HEK293T (cell line): ENCODE measurements around the gene GPR180.

Source experiments
- CTCF ChIA-PET: fragments of 350-600 bp; formaldehyde crosslinking; extraction: SDS; loops from one replicate; lab custom pipeline; 2021; ENCODE audit warnings: antibody characterized with exemption, inconsistent platforms; lab: Yijun Ruan, JAX
- POLR2A ChIA-PET: fragments of 350-600 bp; formaldehyde crosslinking; extraction: SDS; loops from one replicate; lab custom pipeline; 2020; ENCODE audit warnings: antibody characterized with exemption, inconsistent platforms; lab: Yijun Ruan, JAX
- DNase-seq: peaks from one replicate; pipeline ENCODE4 v3.0.0; 2012; ENCODE audit warnings: mixed read lengths; ENCODE audit errors: extremely low spot score
- ARNT ChIP-seq: fragments of 450-650 bp; IDR thresholded peaks from 2 replicates; pipeline ENCODE4 v1.6.1; 2017; ENCODE audit warnings: mild to moderate bottlenecking
- BHLHE40 ChIP-seq: fragments of 450-650 bp; IDR thresholded peaks from 2 replicates; pipeline ENCODE4 v1.6.1; 2016; ENCODE audit warnings: mild to moderate bottlenecking, moderate library complexity, borderline replicate concordance
- CTBP1 ChIP-seq: fragments of 450-650 bp; IDR thresholded peaks from 2 replicates; pipeline ENCODE4 v1.6.1; 2016; ENCODE audit warnings: borderline replicate concordance
- ELF4 ChIP-seq: fragments of 450-650 bp; IDR thresholded peaks from 2 replicates; pipeline ENCODE4 v1.6.1; 2017; ENCODE audit warnings: antibody characterized with exemption
- FOXA1 ChIP-seq: fragments of 450-650 bp; IDR thresholded peaks from 2 replicates; pipeline ENCODE4 v1.6.1; 2016; ENCODE audit warnings: mild to moderate bottlenecking
- FOXK2 ChIP-seq: fragments of 450-650 bp; IDR thresholded peaks from 2 replicates; pipeline ENCODE4 v1.6.1; 2016; ENCODE audit warnings: mild to moderate bottlenecking
- FOXM1 ChIP-seq: fragments of 450-650 bp; IDR thresholded peaks from 2 replicates; pipeline ENCODE4 v1.6.1; 2017; ENCODE audit warnings: mild to moderate bottlenecking, borderline replicate concordance
- HDGF ChIP-seq: fragments of 450-650 bp; IDR thresholded peaks from 2 replicates; pipeline ENCODE4 v1.6.1; 2017; ENCODE audit warnings: antibody characterized with exemption, borderline replicate concordance
- L3MBTL2 ChIP-seq: fragments of 450-650 bp; conservative IDR thresholded peaks from 2 replicates; pipeline ENCODE4 v1.6.1; 2016; ENCODE audit warnings: mild to moderate bottlenecking
- LEF1 ChIP-seq: fragments of 450-650 bp; IDR thresholded peaks from 2 replicates; pipeline ENCODE4 v1.6.1; 2017; ENCODE audit warnings: mild to moderate bottlenecking, borderline replicate concordance
- NFRKB ChIP-seq: fragments of 450-650 bp; IDR thresholded peaks from 2 replicates; pipeline ENCODE4 v1.6.1; 2016; ENCODE audit warnings: mild to moderate bottlenecking, moderate library complexity
- SP1 ChIP-seq: fragments of 450-650 bp; IDR thresholded peaks from 2 replicates; pipeline ENCODE4 v1.6.1; 2017
- SUZ12 ChIP-seq: fragments of 450-650 bp; IDR thresholded peaks from 2 replicates; pipeline ENCODE4 v1.6.1; 2016; ENCODE audit warnings: mild to moderate bottlenecking
- TARDBP ChIP-seq: fragments of 450-650 bp; IDR thresholded peaks from 2 replicates; pipeline ENCODE4 v1.6.1; 2016
- ZNF384 ChIP-seq: fragments of 450-650 bp; IDR thresholded peaks from 2 replicates; pipeline ENCODE4 v1.6.1; 2016
- TF ChIP-seq, protein P1 (sequence below): fragments of 450-650 bp; IDR thresholded peaks from 2 replicates; pipeline ENCODE4 v1.6.1; 2016

Gene GPR180

GRCh38 chr13:94660695-94661326 lies 59.2 kb downstream of the GPR180 start:
- DNase-seq, result no peak
- POLR2A ChIA-PET, result no interaction called here
- CTCF ChIA-PET, result interaction anchor here (0.6 to 4.1 kb wide), 19 partner anchors 10 to 1399 kb away, joined by 3 to 31 read pairs (median 3); no protein-coding TSS in a partner anchor
- TF ChIP-seq HDGF, result no peak
- no peak for TF ChIP-seq ARNT
- TF ChIP-seq, protein P1, sequence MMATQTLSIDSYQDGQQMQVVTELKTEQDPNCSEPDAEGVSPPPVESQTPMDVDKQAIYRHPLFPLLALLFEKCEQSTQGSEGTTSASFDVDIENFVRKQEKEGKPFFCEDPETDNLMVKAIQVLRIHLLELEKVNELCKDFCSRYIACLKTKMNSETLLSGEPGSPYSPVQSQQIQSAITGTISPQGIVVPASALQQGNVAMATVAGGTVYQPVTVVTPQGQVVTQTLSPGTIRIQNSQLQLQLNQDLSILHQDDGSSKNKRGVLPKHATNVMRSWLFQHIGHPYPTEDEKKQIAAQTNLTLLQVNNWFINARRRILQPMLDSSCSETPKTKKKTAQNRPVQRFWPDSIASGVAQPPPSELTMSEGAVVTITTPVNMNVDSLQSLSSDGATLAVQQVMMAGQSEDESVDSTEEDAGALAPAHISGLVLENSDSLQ, result no peak
- TF ChIP-seq LEF1, result no peak
- no peak for TF ChIP-seq L3MBTL2
- no peak for TF ChIP-seq ELF4
- no peak for TF ChIP-seq BHLHE40
- TF ChIP-seq FOXK2, result no peak
- no peak for TF ChIP-seq ZNF384
- no peak for TF ChIP-seq FOXM1
- no peak for TF ChIP-seq NFRKB
- no peak for TF ChIP-seq SUZ12
- TF ChIP-seq TARDBP, result no peak
- TF ChIP-seq CTBP1, result no peak
- no peak for TF ChIP-seq FOXA1
- no peak for TF ChIP-seq SP1

DNA sequence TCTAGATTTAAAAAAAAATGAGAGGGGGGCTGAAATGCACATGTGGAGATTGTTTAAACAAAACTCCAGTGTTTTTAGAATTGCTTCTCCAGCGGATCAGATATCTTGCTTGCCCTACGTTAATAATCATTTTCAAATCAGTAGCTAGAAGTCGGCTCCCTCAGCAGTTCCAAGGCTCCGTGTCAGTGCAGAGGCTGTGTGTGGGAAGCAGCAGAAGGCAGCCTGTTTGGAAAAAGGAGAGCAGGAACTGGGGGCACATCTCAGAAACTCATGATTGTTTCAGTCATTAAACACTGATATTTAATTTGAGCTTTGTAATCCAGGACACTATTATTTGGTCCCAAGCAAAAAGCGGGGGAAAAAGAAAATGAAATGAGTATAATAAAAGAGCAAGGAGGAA lies 59.7 kb downstream of the GPR180 start:
- POLR2A ChIA-PET, result interaction anchor here (0.7 kb wide), 1 partner anchor 110 kb away, joined by 3 read pairs; no protein-coding TSS in a partner anchor
- CTCF ChIA-PET, result interaction anchor here (0.6 to 4.1 kb wide), 20 partner anchors 11 to 1400 kb away, joined by 3 to 31 read pairs (median 3); no protein-coding TSS in a partner anchor
- no peak for DNase-seq
- TF ChIP-seq ZNF384, result no peak
- no peak for TF ChIP-seq CTBP1
- no peak for TF ChIP-seq FOXK2
- TF ChIP-seq FOXA1, result no peak
- no peak for TF ChIP-seq HDGF
- no peak for TF ChIP-seq NFRKB
- TF ChIP-seq SUZ12, result no peak
- TF ChIP-seq L3MBTL2, result no peak
- TF ChIP-seq FOXM1, result no peak
- TF ChIP-seq ELF4, result no peak
- TF ChIP-seq SP1, result no peak
- no peak for TF ChIP-seq ARNT
- TF ChIP-seq, protein P1, result no peak
- TF ChIP-seq LEF1, result no peak
- no peak for TF ChIP-seq BHLHE40
- no peak for TF ChIP-seq TARDBP

DNA sequence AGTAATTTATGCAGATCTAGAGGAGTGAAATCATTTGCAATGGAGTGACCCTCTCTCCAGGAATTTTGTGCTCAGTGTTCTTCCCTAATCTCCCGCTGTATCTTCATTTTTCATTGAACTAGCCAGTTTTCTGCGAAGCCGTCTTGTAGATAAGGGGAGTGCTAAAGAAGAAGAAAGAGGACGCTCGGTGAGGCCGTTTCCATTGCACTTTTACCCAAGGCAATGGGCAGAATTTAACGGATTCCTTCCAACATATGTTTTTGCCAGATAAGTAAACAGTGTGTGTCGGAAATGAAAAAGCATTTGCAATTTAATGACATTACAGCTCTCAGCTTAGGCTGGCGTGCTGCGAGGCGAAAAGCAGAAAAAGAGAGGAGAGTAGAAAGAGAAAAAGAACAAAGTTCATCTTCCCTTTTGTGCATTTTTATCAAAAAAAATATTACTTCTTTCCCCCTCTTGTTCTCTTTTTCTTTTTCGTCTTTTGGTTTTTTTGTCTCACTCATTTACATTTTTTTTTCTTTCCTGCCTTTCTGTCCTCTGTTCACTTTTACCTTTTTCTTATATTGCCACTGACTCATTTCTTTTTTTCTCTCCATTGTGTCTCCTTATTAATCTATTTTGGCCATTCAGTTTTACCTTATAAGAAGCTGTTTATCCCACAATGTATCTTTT lies 60.8 kb downstream of the GPR180 start:
- POLR2A ChIA-PET, result interaction anchor here (0.6 kb wide), 1 partner anchor 9 kb away, joined by 3 read pairs; no protein-coding TSS in a partner anchor

GRCh38 chr13:94664889-94665288 lies 63.2 kb downstream of the GPR180 start:
- DNase-seq, result no peak
- ChIA-PET CTCF (interaction anchor here (1.9 kb wide), 1 partner anchor 10 kb away, joined by 14 read pairs; no protein-coding TSS in a partner anchor), POLR2A (no interaction called here)
- no peak for TF ChIP-seq FOXK2
- no peak for TF ChIP-seq NFRKB
- no peak for TF ChIP-seq ZNF384
- TF ChIP-seq BHLHE40, result no peak
- no peak for TF ChIP-seq ELF4
- no peak for TF ChIP-seq HDGF
- TF ChIP-seq SUZ12, result no peak
- no peak for TF ChIP-seq L3MBTL2
- no peak for TF ChIP-seq CTBP1
- TF ChIP-seq LEF1, result no peak
- TF ChIP-seq TARDBP, result no peak
- TF ChIP-seq SP1, result no peak
- TF ChIP-seq, protein P1, result no peak
- no peak for TF ChIP-seq ARNT
- no peak for TF ChIP-seq FOXA1
- TF ChIP-seq FOXM1, result no peak

More for the DNA sequence above, 60.8 kb downstream of the GPR180 start:
- no peak for DNase-seq
- TF ChIP-seq L3MBTL2, result no peak
- TF ChIP-seq SP1, result no peak
- TF ChIP-seq LEF1, result no peak
- TF ChIP-seq FOXM1, result no peak
- CTCF ChIA-PET, result interaction anchor here (0.7 to 4.1 kb wide), 9 partner anchors 10 to 425 kb away, joined by 3 to 31 read pairs (median 4); no protein-coding TSS in a partner anchor

- TF ChIP-seq FOXA1, result no peak
- no peak for TF ChIP-seq L3MBTL2
- no peak for TF ChIP-seq ELF4
- no peak for TF ChIP-seq SP1
- no peak for TF ChIP-seq ARNT
- TF ChIP-seq SUZ12, result no peak
- no peak for TF ChIP-seq FOXK2
- no peak for DNase-seq
- ChIA-PET POLR2A (no interaction called here), CTCF (interaction anchor here (1.9 kb wide), 1 partner anchor 9 kb away, joined by 14 read pairs; no protein-coding TSS in a partner anchor)
These were observed 64.4 kb downstream of the GPR180 start for GRCh38 chr13:94666065-94666464.
